H1 (cell line): ENCODE results near the gene NXPH4. TPM values are rescaled to one million over a fixed set of nuclear protein-coding genes. Genes with fewer than 3 reads are reported as not detected.

Experiments used
- CTCF ChIA-PET: fragments of 300-600 bp; sonication (Branson Sonifier 250); formaldehyde crosslinking; loops from one replicate; lab custom pipeline; 2021; ENCODE audit not compliant: partially characterized antibody; lab: Charles Lee
- POLR2A ChIA-PET: fragments of 300-600 bp; sonication (Branson Sonifier 250); formaldehyde crosslinking; loops from one replicate; lab custom pipeline; 2021; ENCODE audit warnings: inconsistent platforms; ENCODE audit not compliant: partially characterized antibody; lab: Charles Lee
- DNase-seq, 2 experiments: peaks; one replicate each; pipeline versions ENCODE4 v3.0.0 to v3.0.0-alpha.2; 2010 to 2022; ENCODE audit warnings: low spot score in 2 of 2, low read depth in 1 of 2, mixed read lengths in 1 of 2
- FAIRE-seq: peaks from 2 replicates; lab custom pipeline; 2011; peaks lifted over from hg19 to GRCh38; lab: Jason Lieb, UNC
- H2AFZ ChIP-seq: 2 replicates; pipeline ENCODE4 v1.8.1; 2012; ENCODE audit warnings: low read length, inconsistent platforms
- H2AK5ac ChIP-seq: 2 replicates; pipeline ENCODE4 v1.6.1; 2013; ENCODE audit warnings: low read depth, low read length
- H2BK120ac ChIP-seq: replicated peaks from 2 replicates; pipeline ENCODE3; 2013; ENCODE audit warnings: low read depth, low read length, inconsistent platforms
- H2BK12ac ChIP-seq: 2 replicates; pipeline ENCODE4 v1.6.1; 2013; ENCODE audit warnings: low read depth, low read length
- H2BK15ac ChIP-seq: 2 replicates; pipeline ENCODE4 v1.6.1; 2013; ENCODE audit warnings: low read length
- H2BK20ac ChIP-seq: 2 replicates; pipeline ENCODE4 v1.6.1; 2013; ENCODE audit warnings: low read length
- H2BK5ac ChIP-seq: 2 replicates; pipeline ENCODE4 v1.6.1; 2013; ENCODE audit warnings: low read depth, low read length
- H3K14ac ChIP-seq: 2 replicates; pipeline ENCODE4 v1.6.1; 2013; ENCODE audit warnings: inconsistent platforms; ENCODE audit not compliant: insufficient read length
- H3K18ac ChIP-seq: 2 replicates; pipeline ENCODE4 v1.6.1; 2013; ENCODE audit warnings: low read length; ENCODE audit errors: extremely low read depth
- H3K23ac ChIP-seq: 2 replicates; pipeline ENCODE4 v1.6.1; 2013; ENCODE audit warnings: inconsistent platforms; ENCODE audit not compliant: insufficient read length
- H3K23me2 ChIP-seq: 2 replicates; pipeline ENCODE4 v1.6.1; 2013; ENCODE audit warnings: low read depth, low read length
- H3K27ac ChIP-seq: 2 replicates; pipeline ENCODE4 v1.6.1; 2011; ENCODE audit warnings: low read depth, low read length, inconsistent platforms
- H3K27me3 ChIP-seq, 4 experiments: replicated peaks in 1 of 4; 1 replicate in 1 of 4; 2 replicates in 3 of 4; pipeline versions ENCODE4 v1.6.1 to v1.8.1; 2011 to 2013; ENCODE audit warnings: low read length in 3 of 4, mild to moderate bottlenecking in 3 of 4, inconsistent platforms in 2 of 4, mixed read lengths in 2 of 4, moderate library complexity in 1 of 4; ENCODE audit not compliant: control insufficient read depth in 3 of 4, insufficient read depth in 3 of 4; ENCODE audit errors: extremely low read depth in 1 of 4
- H3K36me3 ChIP-seq, 4 experiments: 2 replicates each; pipeline versions ENCODE4 v1.6.1 to v1.8.1; 2011 to 2013; ENCODE audit warnings: mild to moderate bottlenecking in 4 of 4, low read length in 3 of 4, moderate library complexity in 2 of 4, control low read depth in 1 of 4, inconsistent platforms in 1 of 4; ENCODE audit not compliant: insufficient read depth in 4 of 4, control insufficient read depth in 2 of 4
- H3K4ac ChIP-seq: replicated peaks from 2 replicates; pipeline ENCODE3; 2013; ENCODE audit warnings: low read length, low read depth, mixed read lengths, inconsistent platforms; ENCODE audit not compliant: insufficient read length
- H3K4me1 ChIP-seq, 4 experiments: replicated peaks in 1 of 4; 1 replicate in 1 of 4; 2 replicates in 3 of 4; pipeline versions ENCODE4 v1.6.1 to v1.8.1; 2011 to 2013; ENCODE audit warnings: low read length in 3 of 4, inconsistent platforms in 2 of 4, mixed read lengths in 1 of 4; ENCODE audit not compliant: insufficient read depth in 4 of 4, control insufficient read depth in 3 of 4
- H3K4me2 ChIP-seq, 2 experiments: 2 replicates each; pipeline versions ENCODE4 v1.6.1 to v1.8.1; 2011 to 2013; ENCODE audit warnings: low read depth in 2 of 2, low read length in 2 of 2, control low read depth in 1 of 2, inconsistent platforms in 1 of 2, mild to moderate bottlenecking in 1 of 2; ENCODE audit not compliant: insufficient read depth in 1 of 2
- H3K4me3 ChIP-seq, 4 experiments: fragments of 200-600, 300-600 bp in 1 of 4; sonication (generic), shearing (Covaris generic), sonication (Bioruptor Twin) in 1 of 4; 2 replicates each; pipeline versions ENCODE4 v1.5.1 to v1.8.1; 2011 to 2016; ENCODE audit warnings: low read length in 4 of 4, low read depth in 3 of 4, control low read depth in 2 of 4, inconsistent platforms in 2 of 4, mild to moderate bottlenecking in 2 of 4, mixed read lengths in 1 of 4, moderate library complexity in 1 of 4; ENCODE audit not compliant: insufficient read depth in 2 of 4; ENCODE audit errors: extremely low read depth in 1 of 4
- H3K56ac ChIP-seq: replicated peaks from 2 replicates; pipeline ENCODE3; 2013; ENCODE audit warnings: low read depth, mild to moderate bottlenecking, mixed read lengths, low read length, inconsistent platforms; ENCODE audit not compliant: insufficient read length
- H3K79me1 ChIP-seq: 2 replicates; pipeline ENCODE4 v1.6.1; 2013; ENCODE audit warnings: low read depth, low read length, control low read depth
- H3K79me2 ChIP-seq, 2 experiments: 2 replicates each; pipeline versions ENCODE4 v1.6.1 to v1.8.1; 2012 to 2013; ENCODE audit warnings: low read length in 2 of 2, mild to moderate bottlenecking in 2 of 2, inconsistent platforms in 1 of 2; ENCODE audit not compliant: insufficient read depth in 2 of 2, control insufficient read depth in 1 of 2
- H3K9ac ChIP-seq, 4 experiments: replicated peaks in 1 of 4; 1 replicate in 1 of 4; 2 replicates in 3 of 4; pipeline versions ENCODE4 v1.6.1 to v1.8.1; 2011 to 2013; ENCODE audit warnings: low read depth in 3 of 4, low read length in 3 of 4, control low read depth in 2 of 4, mild to moderate bottlenecking in 2 of 4, moderate library complexity in 2 of 4, inconsistent platforms in 1 of 4; ENCODE audit errors: extremely low read depth in 1 of 4
- H3K9me3 ChIP-seq, 2 experiments: 2 replicates each; pipeline versions ENCODE4 v1.6.1 to v1.8.1; 2012 to 2013; ENCODE audit warnings: mild to moderate bottlenecking in 2 of 2, moderate library complexity in 2 of 2, control low read depth in 1 of 2, inconsistent platforms in 1 of 2, low read depth in 1 of 2, low read length in 1 of 2, mixed read lengths in 1 of 2; ENCODE audit not compliant: insufficient read depth in 2 of 2
- H4K20me1 ChIP-seq, 2 experiments: replicated peaks in 1 of 2; 2 replicates each; pipeline versions ENCODE3 to v1.8.1; 2011 to 2013; ENCODE audit warnings: inconsistent platforms in 2 of 2, low read length in 2 of 2, mild to moderate bottlenecking in 1 of 2; ENCODE audit not compliant: insufficient read depth in 2 of 2, control insufficient read depth in 1 of 2
- H4K5ac ChIP-seq: 2 replicates; pipeline ENCODE4 v1.6.1; 2013; ENCODE audit warnings: low read length, low read depth, mixed read lengths, inconsistent platforms; ENCODE audit not compliant: insufficient read length
- H4K8ac ChIP-seq: 2 replicates; pipeline ENCODE4 v1.8.0; 2013; ENCODE audit warnings: mild to moderate bottlenecking, moderate library complexity, low read length, inconsistent platforms; ENCODE audit not compliant: insufficient read depth; ENCODE audit errors: extremely low read depth
- H4K91ac ChIP-seq: replicated peaks from 2 replicates; pipeline ENCODE3; 2013; ENCODE audit warnings: low read length, mixed read lengths, inconsistent platforms; ENCODE audit not compliant: insufficient read length
- BRCA1 ChIP-seq: IDR thresholded peaks from 2 replicates; pipeline ENCODE4 v1.6.1; 2012; ENCODE audit warnings: low read depth, low read length, improper control_type of control experiment
- CBX8 ChIP-seq: fragments of 300-800, 300-1000 bp; sonication (generic); IDR thresholded peaks from 2 replicates; pipeline ENCODE4 v1.7.1; 2016; ENCODE audit warnings: low read depth, low read length, borderline replicate concordance
- GABPA ChIP-seq: IDR thresholded peaks from 2 replicates; pipeline ENCODE4 v1.6.1; 2011; ENCODE audit warnings: mild to moderate bottlenecking, low read length, moderate library complexity, borderline replicate concordance; ENCODE audit not compliant: insufficient read depth
- JUN ChIP-seq: IDR thresholded peaks from 2 replicates; pipeline ENCODE4 v1.6.1; 2011; ENCODE audit warnings: low read depth, mild to moderate bottlenecking, improper control_type of control experiment, low read length
- PHF8 ChIP-seq: fragments of 200-600 bp; sonication (generic); conservative IDR thresholded peaks from 2 replicates; pipeline ENCODE4 v1.7.1; 2012; ENCODE audit warnings: low read depth, mild to moderate bottlenecking, inconsistent platforms, low read length, moderate library complexity
- POU5F1 ChIP-seq: IDR thresholded peaks from 2 replicates; pipeline ENCODE4 v1.6.1; 2011; ENCODE audit warnings: low read depth, mild to moderate bottlenecking, low read length, moderate library complexity
- SAP30 ChIP-seq: fragments of 300-600 bp; sonication (generic); IDR thresholded peaks from 2 replicates; pipeline ENCODE4 v1.7.1; 2012; ENCODE audit warnings: low read length, moderate library complexity, mild to moderate bottlenecking, inconsistent platforms; ENCODE audit not compliant: insufficient read depth, insufficient replicate concordance
- SIRT6 ChIP-seq: IDR thresholded peaks from one replicate; pipeline ENCODE4 v1.7.1; 2012; ENCODE audit warnings: low read length, inconsistent platforms
- SP1 ChIP-seq: IDR thresholded peaks from 2 replicates; pipeline ENCODE4 v1.6.1; 2011; ENCODE audit warnings: low read depth, low read length
- SP4 ChIP-seq: IDR thresholded peaks from 2 replicates; pipeline ENCODE4 v1.6.1; 2012; ENCODE audit warnings: low read length, inconsistent platforms
- SUZ12 ChIP-seq: fragments of 200-600 bp; sonication (generic); IDR thresholded peaks from 2 replicates; pipeline ENCODE4 v1.6.1; 2012; ENCODE audit warnings: mild to moderate bottlenecking, inconsistent platforms, low read length, moderate library complexity, mixed read lengths
- TBP ChIP-seq: IDR thresholded peaks from 2 replicates; pipeline ENCODE4 v1.6.1; 2011; ENCODE audit warnings: low read depth, low read length, improper control_type of control experiment
- TEAD4 ChIP-seq: IDR thresholded peaks from 2 replicates; pipeline ENCODE4 v1.6.1; 2012; ENCODE audit warnings: low read depth, low read length, inconsistent platforms, mixed read lengths
- WGBS, 2 experiments: shearing (Covaris generic) in 1 of 2; methylation state at CpG; one replicate each; pipeline versions ENCODE4 v1.1.6 to v1.1.7; 2013 to 2015; ENCODE audit warnings: low lambda C conversion rate in 2 of 2, mixed read lengths in 2 of 2, inconsistent platforms in 1 of 2, low coverage in 1 of 2, missing lambda C conversion rate in 1 of 2; ENCODE audit not compliant: insufficient replicate concordance in 2 of 2, insufficient coverage in 1 of 2, insufficient read length in 1 of 2; ENCODE audit errors: extremely low coverage in 1 of 2, missing lambda C conversion rate in 1 of 2; 5-methylcytosine and 5-hydroxymethylcytosine counted together
- polyA plus RNA-seq, 7 experiments: library from polyadenylated mRNA; depleted of rRNA in 3 of 7; stranded (reverse) in 5 of 7; unstranded in 2 of 7; fragments of >200 nt in 5 of 7; fragments of 200-250 nt in 2 of 7; gene quantifications; 1 replicate in 5 of 7; 2 replicates in 1 of 7; 4 replicates in 1 of 7; pipeline versions ENCODE4 v1.2.1 to v1.2.3, GENCODE V29; 2011 to 2013; ENCODE audit warnings: missing spikeins in 2 of 7, mixed read lengths in 2 of 7
- total RNA-seq: library from RNA; stranded (reverse); fragmentation: NEBNext Ultra II Directional; extraction: Animal tissue kit (Norgen Biotek cat#: 25700); gene quantifications from 2 replicates; pipeline ENCODE4 v1.2.1, GENCODE V29; 2021

NXPH4 gene
- total and polyA plus RNA-seq, 2 of the 8 experiments (the other 6 are each of a cell fraction or from before 2014, with no cell fraction given) = 0.92 to 1.7 TPM

- peaks cover 4 to 55% (median 34%) of the 10 kb centered on the region in 4 experiments for H3K4me1 ChIP-seq
- peak overlapping the region; percentile 45 to 94 for H3K4me2 ChIP-seq
- 0 out of 2 replicates have a peak overlapping the region, but pooled peaks have one; percentile 53 for H2BK15ac ChIP-seq
- no peak overlapping the region for H2BK5ac ChIP-seq
- H3K27me3 ChIP-seq = peaks cover 58 to 83% (median 80%) of the 10 kb centered on the region in 4 experiments
- DNase-seq (no peak), FAIRE-seq (no peak)
- H3K27ac ChIP-seq = no peak overlapping the region
- H2BK12ac ChIP-seq = peak overlapping the region; percentile 77; the same call in 1 of the 2 replicates
- peaks cover 6 to 17% of the 10 kb centered on the region in 2 experiments for H4K20me1 ChIP-seq
- no peak overlapping the region for H3K14ac ChIP-seq
- H2BK120ac ChIP-seq = no peak overlapping the region
- H3K23ac ChIP-seq = no peak overlapping the region
- WGBS, 2 experiments = 41% methylated on average over 29 of the region's 30 CpGs; no CpG with 5 or more reads in 1 of the 2 experiments
- H4K5ac ChIP-seq = no peak overlapping the region
- ChIA-PET CTCF (interaction anchor here (0.6 to 13.4 kb wide), 17 partner anchors 8 to 288 kb away, joined by 3 to 527 read pairs (median 3); partner anchors contain the start of gene STAC3), POLR2A (interaction anchor here (0.8 to 22.1 kb wide), 7 partner anchors 8 to 235 kb away, joined by 3 to 852 read pairs (median 5); partner anchors contain the start of genes INHBE, NXPH4, SHMT2 and STAC3)
- H3K4ac ChIP-seq = peak overlapping the region; percentile 55
- H3K18ac ChIP-seq = no peak overlapping the region; the same call in 1 of the 2 replicates
- H3K4me3 ChIP-seq = 0 out of 8 replicates have a peak overlapping the region, but pooled peaks of 1 of the 4 experiments have one; percentile 64
- H2AFZ ChIP-seq = no peak overlapping the region
- H2BK20ac ChIP-seq = peak overlapping the region; percentile 72; the same call in 1 of the 2 replicates
- no peak overlapping the region for H3K56ac ChIP-seq
- no peak for TF ChIP-seq TEAD4
- no peak for TF ChIP-seq BRCA1
- TF ChIP-seq SP4 = 0 out of 2 replicates have a peak, but pooled peaks have one; percentile 31
- no peak for TF ChIP-seq SP1
- TF ChIP-seq TBP = peak; percentile 72
- TF ChIP-seq JUN = no peak
- no peak for TF ChIP-seq GABPA
- peak; percentile 22; the same call in 1 of the 2 replicates for TF ChIP-seq SUZ12
- TF ChIP-seq PHF8 = no peak
- TF ChIP-seq SIRT6 = no peak
- no peak for TF ChIP-seq CBX8
- TF ChIP-seq POU5F1 = no peak
- TF ChIP-seq SAP30 = no peak
- no peaks in the 10 kb centered on the region for H3K36me3 ChIP-seq
- H2AK5ac ChIP-seq = no peak overlapping the region
- H4K8ac ChIP-seq = no peak overlapping the region
- no peaks in the 10 kb centered on the region for H3K9me3 ChIP-seq
- peaks cover 7% of the 10 kb centered on the region for H3K23me2 ChIP-seq
- H3K79me1 ChIP-seq = no peaks in the 10 kb centered on the region
- no peak overlapping the region for H3K9ac ChIP-seq
- H3K79me2 ChIP-seq = no peaks in the 10 kb centered on the region
- H4K91ac ChIP-seq = no peak overlapping the region
Measured at GRCh38 chr12:57224278-57224972, 7.8 kb downstream of the NXPH4 start.
